GM12878 (cell line): ENCODE measurements around the gene MTSS2. TPM values are rescaled to one million over a fixed set of nuclear protein-coding genes. Genes with fewer than 3 reads are reported as not detected.

Experiments used
- ATAC-seq: fragments of 200-7000 bp; cut with Tn5 transposase; 3 replicates; pipeline ENCODE4 v1.9.1; 2020; ENCODE audit warnings: mild to moderate bottlenecking, moderate library complexity
- BruUV-seq: library from RNA; stranded (reverse); fragments of 400-500 nt; replicated peaks from 2 replicates; lab custom pipeline; 2021; lab: Mats Ljungman, UMichigan
- CTCF ChIA-PET: fragments of 300-600 bp; sonication (Branson Sonifier 250); formaldehyde crosslinking; extraction: SDS; loops from one replicate; lab custom pipeline; 2021; ENCODE audit warnings: inconsistent platforms; lab: Yijun Ruan, JAX
- POLR2A ChIA-PET: fragments of 350-600 bp; formaldehyde crosslinking; extraction: SDS; loops from one replicate; lab custom pipeline; 2021; ENCODE audit warnings: inconsistent platforms; lab: Charles Lee
- RAD21 ChIA-PET: fragments of 300-600 bp; sonication (Branson Sonifier 250); formaldehyde crosslinking; loops from one replicate; lab custom pipeline; 2023; ENCODE audit warnings: antibody characterized with exemption; ENCODE audit not compliant: unreplicated experiment; lab: Charles Lee
- SMC1A ChIA-PET: fragments of 300-600 bp; sonication (Branson Sonifier 250); formaldehyde crosslinking; loops from one replicate; lab custom pipeline; 2023; ENCODE audit not compliant: unreplicated experiment, uncharacterized antibody; lab: Charles Lee
- DNase-seq: peaks from one replicate; pipeline ENCODE4 v3.0.0-alpha.2; 2011; ENCODE audit warnings: low read depth, low spot score
- FAIRE-seq: peaks from 3 replicates; lab custom pipeline; 2011; peaks lifted over from hg19 to GRCh38; lab: Jason Lieb, UNC
- H2AFZ ChIP-seq: 2 replicates; pipeline ENCODE4 v1.6.0; 2011; ENCODE audit warnings: low read depth, low read length, control low read depth; ENCODE audit not compliant: control insufficient read depth
- H3K27ac ChIP-seq: 2 replicates; pipeline ENCODE4 v1.5.1; 2011; ENCODE audit warnings: control low read depth; ENCODE audit not compliant: control insufficient read depth, insufficient read depth
- H3K27me3 ChIP-seq, 2 experiments: replicated peaks in 1 of 2; 2 replicates each; pipeline versions ENCODE4 v1.6.0 to v1.6.1; 2011; ENCODE audit warnings: low read length in 1 of 2; ENCODE audit not compliant: control insufficient read depth in 2 of 2, insufficient read depth in 2 of 2
- H3K36me3 ChIP-seq, 2 experiments: 2 replicates each; pipeline ENCODE4 v1.5.1; 2011; ENCODE audit warnings: low read length in 1 of 2; ENCODE audit not compliant: control insufficient read depth in 2 of 2, insufficient read depth in 2 of 2
- H3K4me1 ChIP-seq: 2 replicates; pipeline ENCODE4 v1.6.1; 2011; ENCODE audit warnings: mild to moderate bottlenecking, low read length, moderate library complexity, mixed read lengths; ENCODE audit not compliant: control insufficient read depth, insufficient read depth
- H3K4me2 ChIP-seq: 2 replicates; pipeline ENCODE4 v1.6.0; 2011; ENCODE audit warnings: control low read depth; ENCODE audit not compliant: control insufficient read depth, insufficient read depth
- H3K4me3 ChIP-seq: fragments of 200-600 bp; sonication (generic); 2 replicates; pipeline ENCODE4 v1.5.1; 2016
- H3K79me2 ChIP-seq: 2 replicates; pipeline ENCODE4 v1.6.0; 2011; ENCODE audit warnings: low read length; ENCODE audit not compliant: control insufficient read depth, insufficient read depth
- H3K9ac ChIP-seq: 2 replicates; pipeline ENCODE4 v1.8.0; 2011; ENCODE audit warnings: low read length, control low read depth, mixed read lengths; ENCODE audit not compliant: control insufficient read depth, insufficient read depth
- H3K9me3 ChIP-seq: replicated peaks from 3 replicates; pipeline ENCODE4 v1.5.1; 2011; ENCODE audit warnings: mild to moderate bottlenecking, low read length; ENCODE audit not compliant: control insufficient read depth, insufficient read depth
- H4K20me1 ChIP-seq: 2 replicates; pipeline ENCODE4 v1.6.0; 2011; ENCODE audit not compliant: control insufficient read depth, insufficient read depth
- BACH1 ChIP-seq: fragments of 450-650 bp; IDR thresholded peaks from 2 replicates; pipeline ENCODE4 v1.6.1; 2017; ENCODE audit warnings: mild to moderate bottlenecking, borderline replicate concordance
- E4F1 ChIP-seq: fragments of 450-650 bp; IDR thresholded peaks from 2 replicates; pipeline ENCODE4 v1.6.1; 2018; ENCODE audit warnings: borderline replicate concordance, mild to moderate bottlenecking; ENCODE audit not compliant: partially characterized antibody
- FOS ChIP-seq: IDR thresholded peaks from 3 replicates; pipeline ENCODE4 v1.6.1; 2011; ENCODE audit warnings: borderline replicate concordance; ENCODE audit not compliant: insufficient read length; ENCODE audit errors: extremely low read depth
- FOXM1 ChIP-seq: IDR thresholded peaks from 2 replicates; pipeline ENCODE4 v1.6.1; 2012; ENCODE audit warnings: low read depth, mild to moderate bottlenecking, inconsistent platforms, low read length, moderate library complexity
- GABPA ChIP-seq: IDR thresholded peaks from 2 replicates; pipeline ENCODE4 v1.6.1; 2014; ENCODE audit warnings: antibody characterized with exemption, low read depth, mild to moderate bottlenecking, inconsistent platforms
- JUND ChIP-seq: IDR thresholded peaks from 2 replicates; pipeline ENCODE4 v1.6.1; 2012; ENCODE audit warnings: low read depth, mild to moderate bottlenecking, low read length, improper control_type of control experiment, moderate library complexity
- MXI1 ChIP-seq: fragments of 150-350 bp; IDR thresholded peaks from 2 replicates; pipeline ENCODE4 v1.6.1; 2011; ENCODE audit warnings: low read depth, mild to moderate bottlenecking, inconsistent platforms, low read length, improper control_type of control experiment
- MYB ChIP-seq: fragments of 150-350 bp; IDR thresholded peaks from 2 replicates; pipeline ENCODE4 v1.6.1; 2014; ENCODE audit warnings: mild to moderate bottlenecking, low read depth, low read length, borderline replicate concordance
- PAX8 ChIP-seq: fragments of 450-650 bp; IDR thresholded peaks from 2 replicates; pipeline ENCODE4 v1.6.1; 2017; ENCODE audit warnings: mild to moderate bottlenecking, moderate library complexity
- RUNX3 ChIP-seq: IDR thresholded peaks from 2 replicates; pipeline ENCODE4 v1.6.1; 2012; ENCODE audit warnings: low read length, inconsistent platforms
- SMAD1 ChIP-seq: fragments of 450-650 bp; IDR thresholded peaks from 2 replicates; pipeline ENCODE4 v1.6.1; 2018; ENCODE audit warnings: mild to moderate bottlenecking, low read depth; ENCODE audit not compliant: partially characterized antibody
- SMC3 ChIP-seq: IDR thresholded peaks from 2 replicates; pipeline ENCODE4 v1.6.1; 2011; ENCODE audit warnings: low read length, improper control_type of control experiment, borderline replicate concordance
- SREBF1 ChIP-seq: IDR thresholded peaks from 2 replicates; pipeline ENCODE4 v1.6.1; 2012; ENCODE audit warnings: mild to moderate bottlenecking, low read length
- WGBS: methylation state at CpG from one replicate; pipeline ENCODE4 v1.1.6; 2016; ENCODE audit warnings: low lambda C conversion rate; ENCODE audit not compliant: insufficient replicate concordance, insufficient coverage; ENCODE audit errors: missing lambda C conversion rate; 5-methylcytosine and 5-hydroxymethylcytosine counted together
- in situ Hi-C: fragments of 300-500 bp; cut with MboI; formaldehyde crosslinking; loops from 9 replicates; pipeline ENCODE4 v1.14.3; 2018; ENCODE audit warnings: mixed read lengths
- intact Hi-C: fragments of 100-400 bp; cut with micrococcal nuclease; formaldehyde crosslinking; loops from one replicate; pipeline ENCODE4 v1.14.2; 2022; ENCODE audit not compliant: unreplicated experiment
- polyA plus RNA-seq, 11 experiments: library from polyadenylated mRNA; depleted of rRNA in 4 of 11; unstranded in 6 of 11; stranded (reverse) in 5 of 11; fragments of >200 nt; fragmentation: Nextera tagmentation in 4 of 11; fragmentation: Illumina TruSeq in 1 of 11; extraction: Ambion mirVana in 4 of 11; extraction: Trizol in 1 of 11; gene quantifications; 1 replicate in 1 of 11; 2 replicates in 10 of 11; pipeline versions ENCODE4 v1.2.1 to v1.2.3, GENCODE V29; 2011 to 2016; ENCODE audit warnings: inconsistent platforms in 2 of 11, missing spikeins in 2 of 11, low read depth in 1 of 11
- total RNA-seq, 4 experiments: library from RNA; depleted of rRNA in 3 of 4; stranded (reverse); fragments of >200 nt in 3 of 4; fragmentation: Illumina TruSeq in 1 of 4; extraction: Trizol in 1 of 4; gene quantifications; 2 replicates each; pipeline versions ENCODE4 v1.2.1 to v1.2.3, GENCODE V29; 2013 to 2021
- TF ChIP-seq, protein P1 (sequence below): fragments of 450-650 bp; IDR thresholded peaks from 2 replicates; pipeline ENCODE4 v1.6.1; 2017; ENCODE audit warnings: antibody characterized with exemption, mild to moderate bottlenecking, moderate library complexity

MTSS2 gene
- total and polyA plus RNA-seq, 10 of the 15 experiments (the other 5 are each of a cell fraction or from before 2014, with no cell fraction given), result under 0.01 to 0.51 (median 0.14) TPM; not detected in 4

DNA sequence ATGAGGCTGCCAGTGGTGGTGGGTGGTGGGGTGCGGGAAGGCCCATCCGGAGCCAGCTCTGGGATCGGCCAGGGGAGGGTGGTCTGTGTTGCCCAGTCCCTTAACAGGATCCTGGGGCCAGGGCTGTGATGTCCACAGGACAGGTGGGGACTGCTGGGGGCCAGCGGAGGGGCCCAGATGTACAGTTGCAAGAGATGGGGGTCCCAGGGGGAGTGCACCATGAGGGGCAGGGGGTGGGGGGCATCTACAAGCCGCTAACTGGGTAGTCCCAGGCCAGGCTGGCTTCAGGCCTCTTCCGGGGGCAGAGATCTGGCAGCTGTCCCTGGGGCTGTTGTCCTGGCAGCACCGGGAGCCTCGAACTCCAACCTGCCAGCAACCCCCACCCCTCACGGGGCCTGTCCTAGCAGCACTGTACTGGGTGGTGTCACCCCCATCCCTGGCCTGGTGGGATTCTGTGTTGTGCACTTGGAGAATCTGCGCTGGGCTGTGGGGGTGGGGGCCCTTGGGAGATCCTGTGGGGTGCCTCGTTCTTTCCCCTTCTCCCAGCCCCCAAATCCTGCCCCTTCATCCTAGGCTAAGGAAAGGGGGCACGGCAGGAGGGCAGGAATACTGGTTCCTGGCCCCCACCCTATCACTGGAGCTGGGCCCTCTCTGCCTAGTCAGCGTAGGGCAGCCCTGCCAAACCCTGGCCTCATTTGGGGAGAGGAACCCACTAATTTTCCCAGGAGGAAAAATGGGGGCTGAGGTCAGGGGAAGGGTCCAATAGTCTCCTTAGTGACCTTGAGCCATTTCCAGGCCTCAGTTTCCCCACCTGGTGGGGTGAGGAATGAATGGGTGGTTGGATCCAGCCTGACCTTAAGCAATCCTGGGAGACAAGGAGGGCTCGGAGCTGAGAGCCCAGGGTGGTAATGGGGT is 1.4 kb downstream of the MTSS2 start (continued):
- TF ChIP-seq, protein P1, sequence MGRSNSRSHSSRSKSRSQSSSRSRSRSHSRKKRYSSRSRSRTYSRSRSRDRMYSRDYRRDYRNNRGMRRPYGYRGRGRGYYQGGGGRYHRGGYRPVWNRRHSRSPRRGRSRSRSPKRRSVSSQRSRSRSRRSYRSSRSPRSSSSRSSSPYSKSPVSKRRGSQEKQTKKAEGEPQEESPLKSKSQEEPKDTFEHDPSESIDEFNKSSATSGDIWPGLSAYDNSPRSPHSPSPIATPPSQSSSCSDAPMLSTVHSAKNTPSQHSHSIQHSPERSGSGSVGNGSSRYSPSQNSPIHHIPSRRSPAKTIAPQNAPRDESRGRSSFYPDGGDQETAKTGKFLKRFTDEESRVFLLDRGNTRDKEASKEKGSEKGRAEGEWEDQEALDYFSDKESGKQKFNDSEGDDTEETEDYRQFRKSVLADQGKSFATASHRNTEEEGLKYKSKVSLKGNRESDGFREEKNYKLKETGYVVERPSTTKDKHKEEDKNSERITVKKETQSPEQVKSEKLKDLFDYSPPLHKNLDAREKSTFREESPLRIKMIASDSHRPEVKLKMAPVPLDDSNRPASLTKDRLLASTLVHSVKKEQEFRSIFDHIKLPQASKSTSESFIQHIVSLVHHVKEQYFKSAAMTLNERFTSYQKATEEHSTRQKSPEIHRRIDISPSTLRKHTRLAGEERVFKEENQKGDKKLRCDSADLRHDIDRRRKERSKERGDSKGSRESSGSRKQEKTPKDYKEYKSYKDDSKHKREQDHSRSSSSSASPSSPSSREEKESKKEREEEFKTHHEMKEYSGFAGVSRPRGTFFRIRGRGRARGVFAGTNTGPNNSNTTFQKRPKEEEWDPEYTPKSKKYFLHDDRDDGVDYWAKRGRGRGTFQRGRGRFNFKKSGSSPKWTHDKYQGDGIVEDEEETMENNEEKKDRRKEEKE, result no peak
- no peak for TF ChIP-seq BACH1
- TF ChIP-seq JUND, result no peak
- no peak for TF ChIP-seq GABPA

DNA sequence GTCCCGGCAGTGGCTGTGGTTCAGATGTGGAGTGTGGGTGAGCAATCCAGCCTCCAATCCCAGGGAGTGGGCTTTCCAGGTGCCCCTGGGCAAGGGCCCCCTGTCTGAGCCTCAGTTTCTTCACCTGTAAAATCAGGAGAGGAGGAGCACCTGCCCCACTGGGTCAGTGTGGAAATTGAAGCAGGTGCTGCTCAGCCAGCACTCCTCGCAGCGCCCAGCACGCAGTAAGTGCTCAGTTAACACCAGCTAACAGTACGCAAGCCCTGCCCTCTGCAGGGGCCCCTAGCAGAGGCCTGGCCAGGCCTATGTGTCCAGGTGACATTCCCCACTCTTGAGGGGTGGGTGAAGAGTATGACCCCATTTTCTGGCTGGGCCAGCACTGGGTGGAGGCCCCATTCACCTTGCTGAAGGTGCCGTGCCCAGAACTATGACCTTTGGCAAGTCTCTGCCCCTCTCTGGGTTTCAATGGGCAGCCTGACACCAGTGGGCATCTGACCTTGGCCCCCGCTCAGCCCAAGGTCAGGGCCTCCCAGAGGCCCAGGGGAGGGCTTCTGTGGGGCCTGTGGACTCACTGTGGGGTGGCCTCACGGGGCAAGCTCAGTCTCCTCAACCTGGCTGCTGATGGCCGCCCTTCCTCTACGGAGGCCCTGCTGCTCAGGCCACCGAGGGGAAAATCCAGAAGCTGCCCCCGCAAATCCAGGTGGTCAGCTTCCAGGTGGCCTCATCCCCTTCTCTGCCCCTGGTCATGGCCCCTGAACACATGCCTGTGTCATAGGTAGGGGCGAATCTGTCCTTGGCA is 2.5 kb downstream of the MTSS2 start:
- no peaks in the 10 kb centered on the region for H3K27me3 ChIP-seq
- no TSS peak for BruUV-seq
- intact Hi-C loops, result no loop called here
- FAIRE-seq (no peak), DNase-seq (no peak), ATAC-seq (no peak)
- H2AFZ ChIP-seq, result no peak overlapping the region
- H3K9ac ChIP-seq, result no peak overlapping the region
- H3K36me3 ChIP-seq, result no peaks in the 10 kb centered on the region
- H3K9me3 ChIP-seq, result no peaks in the 10 kb centered on the region
- no peaks in the 10 kb centered on the region for H3K79me2 ChIP-seq
- no peaks in the 10 kb centered on the region for H4K20me1 ChIP-seq
- ChIA-PET RAD21 (no interaction called here), SMC1A (no interaction called here), CTCF (interaction anchor here (3.5 kb wide), 1 partner anchor 88 kb away, joined by 19 read pairs; no protein-coding TSS in a partner anchor), POLR2A (no interaction called here)
- 57% methylated on average over 12 of the region's 13 CpGs for WGBS
- in situ Hi-C loops, result no loop called here
- H3K4me2 ChIP-seq, result no peak overlapping the region
- H3K4me3 ChIP-seq, result no peak overlapping the region
- no peaks in the 10 kb centered on the region for H3K4me1 ChIP-seq
- H3K27ac ChIP-seq, result no peak overlapping the region
- TF ChIP-seq SREBF1 (no peak), SMAD1 (no peak), E4F1 (no peak), MYB (no peak), SMC3 (no peak), FOS (no peak), MXI1 (no peak), PAX8 (no peak), RUNX3 (no peak), GABPA (no peak), FOXM1 (no peak)
